ENCODE measurements around the gene TOP2B.

Gene TOP2B, protein sequence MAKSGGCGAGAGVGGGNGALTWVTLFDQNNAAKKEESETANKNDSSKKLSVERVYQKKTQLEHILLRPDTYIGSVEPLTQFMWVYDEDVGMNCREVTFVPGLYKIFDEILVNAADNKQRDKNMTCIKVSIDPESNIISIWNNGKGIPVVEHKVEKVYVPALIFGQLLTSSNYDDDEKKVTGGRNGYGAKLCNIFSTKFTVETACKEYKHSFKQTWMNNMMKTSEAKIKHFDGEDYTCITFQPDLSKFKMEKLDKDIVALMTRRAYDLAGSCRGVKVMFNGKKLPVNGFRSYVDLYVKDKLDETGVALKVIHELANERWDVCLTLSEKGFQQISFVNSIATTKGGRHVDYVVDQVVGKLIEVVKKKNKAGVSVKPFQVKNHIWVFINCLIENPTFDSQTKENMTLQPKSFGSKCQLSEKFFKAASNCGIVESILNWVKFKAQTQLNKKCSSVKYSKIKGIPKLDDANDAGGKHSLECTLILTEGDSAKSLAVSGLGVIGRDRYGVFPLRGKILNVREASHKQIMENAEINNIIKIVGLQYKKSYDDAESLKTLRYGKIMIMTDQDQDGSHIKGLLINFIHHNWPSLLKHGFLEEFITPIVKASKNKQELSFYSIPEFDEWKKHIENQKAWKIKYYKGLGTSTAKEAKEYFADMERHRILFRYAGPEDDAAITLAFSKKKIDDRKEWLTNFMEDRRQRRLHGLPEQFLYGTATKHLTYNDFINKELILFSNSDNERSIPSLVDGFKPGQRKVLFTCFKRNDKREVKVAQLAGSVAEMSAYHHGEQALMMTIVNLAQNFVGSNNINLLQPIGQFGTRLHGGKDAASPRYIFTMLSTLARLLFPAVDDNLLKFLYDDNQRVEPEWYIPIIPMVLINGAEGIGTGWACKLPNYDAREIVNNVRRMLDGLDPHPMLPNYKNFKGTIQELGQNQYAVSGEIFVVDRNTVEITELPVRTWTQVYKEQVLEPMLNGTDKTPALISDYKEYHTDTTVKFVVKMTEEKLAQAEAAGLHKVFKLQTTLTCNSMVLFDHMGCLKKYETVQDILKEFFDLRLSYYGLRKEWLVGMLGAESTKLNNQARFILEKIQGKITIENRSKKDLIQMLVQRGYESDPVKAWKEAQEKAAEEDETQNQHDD (N-terminal part only)

GRCh38 chr3:25664812-25665314 is at the start of gene TOP2B:
TOP2B (minus strand) TSS chr3:25664907; CDS start chr3:25664297, 610 bp downstream.
- DNase-seq, result peak; percentile 96

GRCh38 chr3:25713341-25713985 is 48.8 kb upstream of the TOP2B start:
- DNase-seq, result no peak

DNA sequence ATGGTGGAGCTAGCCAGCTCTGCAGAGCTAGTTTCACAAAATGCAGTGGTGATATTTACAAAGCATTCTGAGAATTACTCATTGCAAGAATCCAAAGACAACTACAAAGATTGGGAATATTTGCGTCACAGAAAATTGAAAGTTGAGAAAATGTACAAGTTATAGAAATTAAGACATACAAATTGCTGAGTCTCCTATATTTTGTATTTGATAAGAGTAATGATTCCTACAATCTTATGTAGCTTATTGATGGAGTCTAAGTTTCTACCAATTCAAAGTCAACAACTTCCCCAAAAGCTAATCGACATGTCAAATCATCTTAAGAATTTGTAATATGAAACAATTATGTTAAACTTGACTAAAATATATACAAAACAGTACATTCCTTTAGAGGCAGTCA is 46.4 kb upstream of the TOP2B start:
- DNase-seq, result no peak

GRCh38 chr3:25708036-25708435 is 43.3 kb upstream of the TOP2B start:
- no peak for DNase-seq

DNA sequence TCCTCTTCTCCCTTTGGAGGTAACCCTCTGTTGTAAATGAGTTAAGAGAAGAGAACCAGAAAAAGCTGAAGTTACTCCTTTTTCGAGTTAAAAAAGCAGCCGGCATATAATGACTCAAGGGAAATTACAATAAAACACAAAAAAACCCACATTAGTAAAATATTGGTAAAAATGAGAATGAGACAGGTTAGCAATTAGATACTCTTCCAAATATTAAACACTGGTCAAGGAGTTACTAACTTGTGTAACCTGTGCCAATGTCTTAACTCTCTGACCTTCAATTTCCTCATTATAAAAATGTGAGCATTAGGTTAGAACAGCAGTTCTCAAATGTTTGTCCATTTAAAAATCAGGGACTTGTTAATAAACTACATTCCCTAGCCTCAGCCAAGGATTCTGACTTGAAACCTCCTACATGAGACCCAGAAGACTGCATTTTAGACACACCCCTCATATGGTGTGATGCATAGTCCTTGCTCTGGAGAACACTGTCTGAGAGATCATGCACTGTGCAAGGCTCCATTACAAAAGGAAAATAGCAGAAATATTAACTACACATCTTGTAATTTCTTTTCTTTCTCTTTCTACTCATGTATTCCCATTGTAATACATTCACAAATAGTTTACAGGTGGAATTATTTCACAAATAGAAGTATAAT is 42.7 kb upstream of the TOP2B start:
- DNase-seq, result no peak

GRCh38 chr3:25706213-25706612 is 41.5 kb upstream of the TOP2B start:
- DNase-seq, result no peak

GRCh38 chr3:25697553-25697952 is 32.8 kb upstream of the TOP2B start:
- no peak for DNase-seq

DNA sequence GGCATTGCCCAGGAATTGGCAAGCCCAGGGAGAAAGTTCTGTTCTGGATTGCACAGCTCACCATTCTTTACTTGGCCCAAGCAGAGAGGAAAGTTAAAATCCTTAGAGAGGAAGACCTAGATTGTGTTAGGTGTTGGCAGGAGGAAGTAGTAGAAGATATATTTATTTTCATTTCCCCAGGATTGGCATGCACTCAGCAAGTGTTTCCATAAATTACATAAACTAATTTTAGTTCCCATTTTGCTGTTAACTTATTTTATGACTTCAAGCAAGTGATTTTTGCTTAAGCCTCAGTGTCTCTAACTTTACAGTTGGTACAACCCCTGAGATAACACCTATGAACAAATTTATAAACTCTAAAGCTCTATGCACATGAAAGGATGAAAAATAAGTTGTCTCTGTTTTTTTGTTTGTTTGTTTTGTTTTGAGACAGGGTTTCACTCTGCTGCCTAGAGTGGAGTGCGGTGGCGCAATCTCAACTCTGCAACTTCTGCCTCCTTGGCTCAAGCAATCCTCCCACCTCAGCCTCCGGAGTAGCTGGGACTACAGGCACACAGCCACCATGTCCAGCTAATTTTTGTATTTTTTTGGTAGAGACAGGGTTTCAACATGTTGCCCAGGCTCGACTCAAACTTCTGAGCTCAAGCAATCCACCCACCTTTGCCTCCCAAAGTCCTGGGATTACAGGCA is 31.2 kb upstream of the TOP2B start:
- DNase-seq, result no peak

- DNase-seq, result no peak
Observed at GRCh38 chr3:25693238-25693637, 28.5 kb upstream of the TOP2B start.

DNA sequence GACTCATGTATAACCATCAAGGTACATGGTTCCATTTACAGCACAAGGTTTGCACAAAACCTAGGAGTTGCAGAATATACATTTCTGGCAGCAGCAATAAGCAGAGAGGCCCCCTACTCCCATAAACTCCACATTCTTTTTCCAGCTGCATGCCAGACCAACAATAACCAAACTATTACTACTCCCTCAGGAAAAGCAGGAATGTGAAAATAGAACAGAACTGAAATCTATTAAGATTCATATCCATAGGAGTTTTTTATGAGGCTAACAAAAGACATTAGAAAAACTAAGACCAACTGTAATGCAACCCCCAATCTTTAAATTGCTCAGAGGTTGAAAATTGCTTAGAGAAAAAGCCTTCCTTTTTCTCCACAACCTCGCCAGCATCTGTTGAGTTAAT is 27.6 kb upstream of the TOP2B start:
- no peak for DNase-seq

DNA sequence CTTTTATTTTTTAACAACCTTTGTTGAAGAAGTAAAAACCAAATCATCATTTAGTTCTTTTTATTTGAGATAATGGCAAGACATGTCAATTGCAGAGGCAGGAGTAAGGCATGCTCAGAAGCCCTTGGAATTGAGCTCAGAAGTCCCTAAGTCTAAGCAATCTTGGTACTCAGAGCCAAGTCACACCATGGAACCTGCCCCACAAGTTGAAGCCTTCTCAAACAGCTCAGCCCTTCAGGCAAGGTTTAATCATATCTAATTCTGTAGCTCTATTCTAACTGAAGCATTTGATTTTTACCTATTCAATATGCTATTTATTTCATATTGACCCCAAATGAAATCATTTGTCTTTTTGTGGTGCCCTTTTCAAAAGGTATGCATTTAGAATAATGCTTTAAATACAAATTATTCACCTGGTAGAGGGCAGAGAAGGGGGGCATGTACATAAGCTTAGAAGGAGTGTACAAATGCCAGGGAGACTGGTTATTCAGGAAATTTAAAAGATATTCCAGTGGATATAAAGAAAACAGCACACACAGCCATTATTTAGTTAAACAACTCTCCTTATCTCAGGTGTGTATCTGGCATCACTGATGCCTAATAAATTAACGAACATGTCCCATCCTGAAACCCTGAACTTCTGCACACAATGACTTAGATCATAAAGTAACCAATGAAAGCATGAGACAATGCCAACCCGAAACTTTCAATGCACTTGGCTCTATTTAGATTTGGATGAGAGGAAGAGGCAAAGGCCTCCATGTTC is 26.2 kb upstream of the TOP2B start:
- DNase-seq, result no peak

DNA sequence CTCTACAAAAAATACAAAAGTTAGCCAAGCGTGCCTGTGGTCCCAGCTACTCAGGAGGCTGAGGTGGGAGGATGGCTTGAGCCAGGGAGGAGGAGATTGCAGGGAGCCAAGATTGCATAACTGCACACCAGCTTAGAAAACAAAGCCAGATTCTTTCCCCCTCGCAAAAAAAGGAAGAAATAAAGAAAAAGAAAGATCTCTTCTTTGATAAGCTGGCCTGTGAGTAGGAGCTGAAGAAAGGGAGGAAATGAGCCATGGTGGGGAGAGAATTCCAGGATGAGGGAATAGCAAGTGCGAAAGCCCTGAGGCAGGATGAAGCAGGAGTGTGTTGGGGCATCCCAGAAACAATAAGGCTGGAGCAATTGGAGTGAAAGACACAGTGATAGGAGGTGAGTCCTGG is 24.5 kb upstream of the TOP2B start:
- DNase-seq, result no peak

- no peak for DNase-seq
Observed at GRCh38 chr3:25687742-25688141, 23.0 kb upstream of the TOP2B start.

- DNase-seq, result no peak
Observed at GRCh38 chr3:25686766-25687165, 22.1 kb upstream of the TOP2B start.

DNA sequence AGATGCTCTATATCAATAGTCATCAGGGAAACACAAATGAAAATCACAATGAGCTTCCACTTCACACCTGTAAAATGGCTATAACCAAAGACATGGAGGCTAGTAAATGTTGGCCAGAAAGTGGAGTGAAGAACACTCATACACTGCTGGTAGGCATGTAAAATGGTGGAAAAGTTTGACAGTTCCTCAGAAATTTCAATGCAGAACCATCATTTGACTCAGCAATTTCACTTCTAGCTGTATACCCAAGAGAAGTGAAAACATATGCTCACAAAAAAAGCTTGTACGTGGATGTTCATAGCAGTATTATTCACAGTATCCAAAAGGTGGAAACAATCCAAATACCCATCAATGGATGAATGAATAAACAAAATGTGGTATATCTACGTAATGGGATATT is 19.2 kb upstream of the TOP2B start:
- DNase-seq, result no peak

DNA sequence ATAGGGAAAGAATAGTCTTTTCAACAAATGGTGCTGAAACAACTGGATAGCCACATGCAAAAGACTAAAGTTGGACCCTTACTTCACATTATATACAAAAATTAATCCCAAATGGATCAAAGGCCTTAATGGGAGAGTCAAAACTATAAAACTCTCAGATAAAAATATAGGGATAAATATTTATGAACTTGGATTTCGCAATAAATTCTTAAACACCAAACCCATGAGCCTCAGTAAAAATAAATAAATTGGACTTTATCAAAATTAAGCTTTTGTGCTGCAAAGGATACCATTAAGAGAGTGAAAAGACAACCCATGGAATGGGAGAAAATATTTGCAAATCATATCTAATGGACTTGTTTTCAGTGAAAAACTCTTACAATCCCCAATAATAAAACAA is 18.7 kb upstream of the TOP2B start:
- DNase-seq, result no peak

GRCh38 chr3:25679642-25680302 is 15.1 kb upstream of the TOP2B start:
- no peak for DNase-seq

GRCh38 chr3:25679166-25679565 is 14.5 kb upstream of the TOP2B start:
- DNase-seq, result no peak

GRCh38 chr3:25678581-25678980 is 13.9 kb upstream of the TOP2B start:
- no peak for DNase-seq

DNA sequence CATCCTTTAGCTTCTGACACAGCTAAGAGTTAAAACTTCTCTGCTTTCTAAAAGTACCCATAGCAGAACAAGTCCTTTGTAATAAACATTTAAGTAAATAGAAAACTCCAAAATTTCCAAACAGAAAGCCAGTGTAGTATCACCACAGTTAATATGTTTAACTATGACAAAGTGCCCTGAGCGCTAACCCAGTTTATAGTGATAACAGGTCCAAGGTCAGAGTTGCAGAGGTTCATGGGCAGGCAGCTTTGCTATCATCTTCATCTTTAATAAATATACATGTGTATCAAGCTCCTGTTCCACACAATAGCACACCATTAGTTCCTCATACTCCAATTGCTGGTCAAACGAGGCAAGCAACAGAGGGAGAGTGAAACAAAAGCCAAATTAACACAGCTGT is 12.4 kb upstream of the TOP2B start:
- no peak for DNase-seq
